HG02884 (cell line): Measurements from ENCODE around the gene NRM.
"Not testable (repeated sequence)": the region's sequence is repeated elsewhere in the genome, so short reads cannot be mapped to it uniquely, and the experiment has no call there.

Experiments used
- ATAC-seq: cut with Tn5 transposase; IDR thresholded peaks from one replicate; pipeline ENCODE4 v1.9.1; 2021; ENCODE audit warnings: mild to moderate bottlenecking, moderate library complexity; ENCODE audit not compliant: unreplicated experiment

NRM gene, protein sequence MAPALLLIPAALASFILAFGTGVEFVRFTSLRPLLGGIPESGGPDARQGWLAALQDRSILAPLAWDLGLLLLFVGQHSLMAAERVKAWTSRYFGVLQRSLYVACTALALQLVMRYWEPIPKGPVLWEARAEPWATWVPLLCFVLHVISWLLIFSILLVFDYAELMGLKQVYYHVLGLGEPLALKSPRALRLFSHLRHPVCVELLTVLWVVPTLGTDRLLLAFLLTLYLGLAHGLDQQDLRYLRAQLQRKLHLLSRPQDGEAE

DNA sequence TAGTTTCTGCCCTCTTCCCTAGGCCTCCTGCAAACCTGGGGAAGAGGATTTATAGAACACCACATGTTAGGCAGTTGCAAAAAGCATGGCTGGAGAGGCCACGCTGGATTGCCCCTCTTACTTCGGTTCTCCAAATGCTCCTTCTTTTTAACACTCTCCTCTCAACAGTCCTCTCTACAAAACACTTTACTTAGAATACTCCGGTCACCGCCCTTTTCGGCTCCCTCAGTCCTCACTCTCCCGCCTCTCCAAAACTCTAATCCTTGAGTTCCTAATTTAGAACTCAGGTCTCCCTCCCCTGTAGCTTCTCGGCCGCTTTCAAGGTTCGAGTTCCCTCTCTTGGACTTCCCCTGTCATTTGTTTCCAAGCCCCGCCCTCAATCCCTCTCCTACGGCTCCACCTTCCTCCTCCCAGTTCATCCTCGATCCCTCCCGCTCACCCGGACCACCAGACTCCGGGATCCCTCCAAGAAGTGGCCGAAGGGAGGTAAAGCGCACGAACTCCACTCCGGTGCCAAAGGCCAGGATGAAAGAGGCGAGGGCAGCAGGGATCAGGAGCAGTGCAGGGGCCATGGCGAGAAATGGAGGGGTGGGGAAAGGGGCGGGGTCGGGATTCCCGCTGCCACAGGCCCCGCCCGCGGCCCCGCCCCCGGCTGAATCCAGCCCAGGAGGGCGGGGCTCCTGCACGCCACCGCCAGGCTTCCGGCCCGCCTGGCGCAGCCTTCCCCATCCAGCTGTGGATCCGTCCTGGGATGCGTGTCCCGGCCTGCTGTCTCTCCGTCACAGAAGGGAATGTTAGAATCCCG, at the start of gene NRM:
Gene NRM (minus strand): TSS at position 582 of the 805 bp plus-strand sequence. CDS start 10 bp downstream, at position 572.
- ATAC-seq: no peak

DNA sequence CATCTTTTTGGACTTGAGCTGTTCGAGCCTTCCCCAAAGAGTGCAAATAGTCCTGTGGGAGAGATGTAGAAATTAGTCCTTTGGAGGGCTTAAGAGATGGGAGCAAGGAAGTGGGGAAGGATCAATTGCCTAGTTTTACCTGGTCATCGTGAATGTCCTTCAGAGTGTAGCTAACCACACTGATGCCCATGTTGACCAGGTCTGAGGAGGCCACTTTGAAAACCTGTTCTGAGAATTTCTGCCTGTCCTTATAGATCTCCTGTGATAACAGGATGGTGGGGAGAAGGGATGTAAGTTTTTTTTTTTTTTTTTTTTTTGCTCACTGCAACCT, 49.7 kb upstream of the NRM start:
- ATAC-seq: no peak

DNA sequence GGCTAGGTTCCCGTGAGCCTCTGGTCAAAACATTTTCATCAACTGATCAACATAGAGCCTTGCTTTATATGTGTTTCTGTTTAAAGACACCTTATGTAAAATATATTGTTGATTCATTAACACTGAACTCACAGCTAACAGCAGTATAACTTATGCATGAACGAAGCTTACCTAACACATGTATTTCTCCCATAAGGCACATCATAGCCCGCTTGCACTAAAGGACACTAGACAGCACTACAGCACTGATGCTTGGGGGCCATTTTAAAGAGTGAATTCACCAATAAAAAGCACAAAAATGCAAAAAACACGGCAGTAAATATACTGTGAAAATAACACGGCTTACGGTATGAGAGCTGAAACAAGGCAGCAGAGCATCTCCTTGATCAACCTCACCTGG, 47.7 kb upstream of the NRM start:
- no peak for ATAC-seq

DNA sequence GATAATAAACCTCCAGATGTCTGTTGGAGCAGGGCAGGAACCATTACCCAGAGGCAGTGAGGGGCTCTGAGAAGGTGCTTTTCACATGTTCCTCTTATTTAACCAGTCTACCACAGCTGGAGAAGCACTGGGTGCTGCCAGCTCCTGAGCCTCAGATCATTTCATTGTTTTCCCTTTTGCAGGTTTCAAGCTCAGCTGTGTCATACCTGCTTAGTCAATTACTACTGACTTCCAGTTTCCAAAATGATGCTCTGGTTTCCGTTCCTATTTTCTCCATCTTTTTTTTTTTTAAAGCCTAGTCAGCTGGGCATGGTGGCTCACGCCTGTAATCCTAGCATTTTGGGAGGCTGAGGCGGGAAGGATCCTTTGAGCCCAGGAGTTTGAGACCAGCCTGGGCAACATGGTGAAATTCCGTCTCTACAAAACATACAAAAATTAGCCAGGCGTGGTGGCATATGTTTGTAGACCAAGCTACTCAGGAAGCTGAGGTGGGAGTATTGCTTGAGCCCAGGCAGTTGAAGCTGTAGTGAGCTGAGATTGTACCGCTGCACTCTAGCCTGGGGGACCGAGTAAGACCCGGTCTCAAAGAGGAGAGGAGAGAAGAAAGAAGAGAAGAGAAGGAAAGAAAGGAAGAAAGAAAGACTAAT, 45.0 kb upstream of the NRM start:
- ATAC-seq: no peak

DNA sequence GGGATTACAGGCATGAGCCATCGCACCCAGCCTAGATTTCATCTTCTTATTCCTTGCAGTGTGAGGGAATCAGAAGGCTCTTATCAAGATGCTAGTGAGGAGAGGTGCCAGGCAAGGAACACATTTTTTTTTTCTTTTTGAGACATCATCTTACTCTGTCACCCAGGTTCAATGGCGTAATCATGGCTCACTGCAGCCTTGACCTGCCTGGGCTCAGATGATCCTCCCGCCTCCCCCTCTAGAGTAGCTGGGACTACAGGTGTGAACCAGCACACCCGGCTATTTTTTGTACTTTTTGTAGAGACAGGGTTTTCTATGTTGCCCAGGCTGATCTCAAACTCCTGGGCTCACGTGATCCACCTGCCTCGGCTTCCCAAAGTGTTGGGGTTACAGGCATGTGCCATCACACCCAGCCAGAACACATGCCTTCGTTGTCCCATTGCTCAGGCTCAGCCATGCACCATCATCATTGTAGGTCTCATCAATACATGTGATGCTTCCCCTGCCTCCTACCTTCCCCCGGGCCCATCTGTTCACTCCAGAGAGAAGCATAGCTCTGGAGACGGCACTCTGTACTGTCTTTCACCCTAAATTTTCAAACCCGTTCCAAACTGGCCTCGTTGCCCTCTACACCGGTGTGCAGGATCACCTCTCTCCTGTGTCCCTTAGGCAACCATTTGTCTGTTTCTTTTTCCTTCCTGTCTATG, 41.6 kb upstream of the NRM start:
- no peak for ATAC-seq

DNA sequence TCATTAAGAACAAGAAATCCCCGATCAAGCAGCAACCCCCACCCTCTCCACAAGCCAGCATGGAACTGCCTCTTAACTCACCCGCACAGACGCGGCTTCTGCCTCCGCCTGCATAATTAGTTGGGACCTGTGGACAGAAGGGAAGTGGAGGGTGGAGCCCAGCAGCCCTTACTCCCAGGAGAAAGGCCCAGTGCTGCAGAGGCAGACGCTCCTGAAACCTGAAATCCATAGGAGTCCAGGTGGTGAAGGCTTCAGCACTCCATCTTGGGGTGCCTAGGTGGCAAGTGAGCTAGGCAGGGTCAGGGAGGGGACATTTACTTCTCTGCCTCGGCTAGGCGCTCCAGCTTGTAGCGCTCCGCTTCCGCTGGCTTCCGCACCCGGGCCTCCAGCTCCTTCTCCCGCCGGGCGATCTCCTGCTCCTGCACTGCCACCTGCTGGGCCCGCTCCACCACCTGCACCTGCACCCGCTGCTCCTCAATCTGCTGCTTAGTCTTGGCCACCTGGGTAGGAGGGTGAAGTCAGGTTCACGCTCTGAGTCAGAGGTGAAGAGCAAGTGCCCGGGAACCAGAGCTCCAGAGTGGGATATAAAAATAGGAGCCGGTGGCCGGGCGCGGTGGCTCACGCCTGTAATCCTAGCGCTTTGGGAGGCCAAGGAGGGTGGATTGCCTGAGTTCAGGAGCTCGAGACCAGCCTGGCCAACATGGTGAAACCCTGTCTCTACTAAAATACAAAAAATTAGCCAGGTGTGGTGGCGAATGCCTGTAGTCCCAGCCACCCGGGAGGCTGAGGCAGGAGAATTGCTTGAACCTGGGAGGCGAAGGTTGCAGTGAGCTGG, 40.0 kb upstream of the NRM start:
- no peak for ATAC-seq

DNA sequence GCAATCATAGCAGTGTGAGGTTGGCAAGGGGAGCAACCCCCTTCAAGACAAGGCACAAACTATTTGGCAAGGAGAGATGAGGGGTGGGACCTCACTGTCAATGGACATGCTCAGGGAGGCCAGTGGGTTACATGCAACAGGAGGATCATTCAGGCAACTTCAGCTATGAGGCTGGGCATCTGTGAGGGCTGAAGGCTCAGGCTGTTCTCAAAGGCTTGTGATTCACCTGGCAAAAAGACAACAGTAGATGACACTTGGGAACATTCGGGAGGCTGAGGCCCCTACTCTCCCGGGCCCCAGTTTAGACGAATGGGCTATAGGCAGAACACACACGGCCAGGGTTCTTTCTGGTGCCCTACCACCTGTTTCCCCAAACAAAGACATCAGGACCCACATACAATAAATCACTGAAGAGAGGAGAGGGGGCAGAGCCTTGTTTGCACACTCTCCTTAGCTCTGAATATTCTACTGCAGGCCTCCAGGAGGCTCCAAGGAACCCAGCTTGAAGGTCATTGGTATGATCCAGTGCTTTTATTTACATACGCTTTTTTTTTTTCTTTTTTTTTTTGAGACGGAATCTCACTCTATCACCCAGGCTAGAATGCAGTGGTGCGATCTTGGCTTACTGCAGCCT, 37.3 kb upstream of the NRM start:
- ATAC-seq: no peak

DNA sequence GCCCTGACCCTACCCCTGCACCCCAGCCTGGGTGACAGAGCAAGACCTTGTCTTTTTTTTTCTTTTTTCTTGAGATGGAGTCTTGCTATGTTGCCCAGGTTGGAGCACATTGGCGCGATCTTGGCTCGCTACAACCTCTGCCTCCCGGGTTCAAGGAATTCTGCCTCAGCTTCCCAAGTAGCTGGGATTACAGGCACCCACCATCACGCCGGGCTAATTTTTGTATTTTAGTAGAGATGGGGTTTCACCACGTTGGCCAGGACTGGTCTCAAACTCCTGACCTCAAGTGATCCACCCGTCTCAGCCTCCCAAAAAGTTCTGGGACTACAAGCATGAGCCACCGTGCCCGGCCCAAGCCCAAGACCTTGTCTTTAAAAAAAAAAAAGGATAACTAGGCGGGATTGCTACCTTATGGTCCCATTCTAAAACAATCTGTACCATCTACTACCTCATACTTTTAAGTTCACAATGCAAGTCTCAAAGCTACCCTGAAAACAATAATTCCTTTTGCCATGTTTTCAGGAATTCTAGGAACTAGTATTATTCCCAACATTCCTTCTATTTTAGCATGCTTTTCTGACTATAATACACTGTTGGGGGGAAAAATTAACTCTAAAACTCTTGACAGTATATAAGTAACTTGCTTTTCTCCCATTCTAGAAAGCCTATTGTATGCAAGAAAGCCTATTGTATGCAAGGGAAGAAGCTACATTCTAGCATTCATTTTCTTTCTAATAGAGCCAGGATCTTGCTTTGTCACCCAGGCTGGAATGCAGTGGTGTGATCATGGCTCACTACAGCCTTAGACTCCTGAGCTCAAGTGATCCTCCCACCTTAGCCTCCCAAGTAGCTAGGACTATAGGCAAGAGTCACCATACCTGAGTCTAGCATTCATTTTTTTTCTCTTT, 36.0 kb upstream of the NRM start:
- ATAC-seq: no peak

DNA sequence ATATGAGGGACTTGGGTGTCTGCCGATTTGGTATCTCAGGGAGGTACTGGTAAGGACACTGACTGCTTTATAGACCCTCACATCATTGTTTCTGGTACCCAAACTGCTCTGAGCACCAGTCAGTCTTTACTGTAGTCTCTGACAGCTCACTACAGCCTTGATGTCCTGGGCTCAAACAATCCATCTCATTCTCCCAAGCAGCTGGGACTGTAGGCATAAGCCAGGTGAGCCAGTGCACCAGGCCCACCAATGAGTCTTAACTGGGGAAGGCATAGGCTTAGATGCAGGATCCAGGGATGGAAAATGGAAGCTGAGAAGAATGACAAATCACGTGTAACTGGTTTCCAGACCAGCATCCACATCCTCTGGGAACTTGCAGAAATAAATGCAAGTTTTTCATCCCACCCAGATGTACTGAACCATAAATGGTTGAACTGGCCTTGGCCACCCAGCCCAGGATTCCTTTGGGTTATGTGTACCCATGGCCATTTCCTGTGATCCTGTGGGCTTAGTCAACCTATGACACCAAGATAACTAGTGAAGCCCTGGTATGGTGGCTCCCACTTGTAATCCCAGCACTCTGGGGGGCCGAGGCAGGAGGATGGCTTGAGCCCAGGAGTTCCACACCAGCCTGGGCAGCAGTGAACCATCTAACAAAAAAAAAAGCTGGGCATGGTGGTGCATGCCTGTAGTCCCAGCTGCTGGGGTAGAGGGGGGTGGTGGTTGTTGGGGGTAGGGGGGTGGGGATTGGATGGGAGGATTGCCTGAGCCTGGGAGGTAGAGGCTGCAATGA, 35.1 kb upstream of the NRM start:
- no peak for ATAC-seq

DNA sequence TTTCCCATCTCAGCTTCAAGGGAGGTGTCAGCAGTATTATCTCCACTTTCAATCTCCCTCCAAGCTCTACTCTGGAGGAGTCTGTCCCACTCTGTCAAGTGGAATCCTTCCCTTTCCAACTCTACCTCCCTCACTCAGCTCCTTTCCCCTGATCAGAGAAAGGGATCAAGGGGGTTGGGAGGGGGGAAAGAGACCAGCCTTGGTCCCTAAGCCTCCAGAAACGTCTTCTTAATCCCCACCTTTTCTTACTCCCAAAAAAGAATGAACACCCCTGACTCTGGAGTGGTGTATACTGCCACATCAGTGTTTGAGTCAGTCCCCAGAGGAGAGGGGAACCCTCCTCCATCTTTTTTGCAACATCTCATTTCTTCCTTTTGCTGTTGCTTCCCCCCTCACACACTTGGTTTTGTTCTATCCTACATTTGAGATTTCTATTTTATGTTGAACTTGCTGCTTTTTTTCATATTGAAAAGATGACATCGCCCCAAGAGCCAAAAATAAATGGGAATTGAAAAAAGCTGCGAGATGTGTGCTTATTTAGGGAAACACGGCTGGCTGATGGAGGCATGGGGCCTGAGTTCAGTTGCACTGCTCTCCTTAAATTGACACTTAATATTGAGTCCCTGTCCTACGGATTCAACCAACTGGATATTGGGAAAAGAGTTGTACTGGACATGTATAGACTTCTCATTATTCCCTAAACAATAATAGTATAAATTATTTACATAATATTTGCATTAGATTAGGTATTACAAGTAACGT, 34.3 kb upstream of the NRM start:
- no peak for ATAC-seq

DNA sequence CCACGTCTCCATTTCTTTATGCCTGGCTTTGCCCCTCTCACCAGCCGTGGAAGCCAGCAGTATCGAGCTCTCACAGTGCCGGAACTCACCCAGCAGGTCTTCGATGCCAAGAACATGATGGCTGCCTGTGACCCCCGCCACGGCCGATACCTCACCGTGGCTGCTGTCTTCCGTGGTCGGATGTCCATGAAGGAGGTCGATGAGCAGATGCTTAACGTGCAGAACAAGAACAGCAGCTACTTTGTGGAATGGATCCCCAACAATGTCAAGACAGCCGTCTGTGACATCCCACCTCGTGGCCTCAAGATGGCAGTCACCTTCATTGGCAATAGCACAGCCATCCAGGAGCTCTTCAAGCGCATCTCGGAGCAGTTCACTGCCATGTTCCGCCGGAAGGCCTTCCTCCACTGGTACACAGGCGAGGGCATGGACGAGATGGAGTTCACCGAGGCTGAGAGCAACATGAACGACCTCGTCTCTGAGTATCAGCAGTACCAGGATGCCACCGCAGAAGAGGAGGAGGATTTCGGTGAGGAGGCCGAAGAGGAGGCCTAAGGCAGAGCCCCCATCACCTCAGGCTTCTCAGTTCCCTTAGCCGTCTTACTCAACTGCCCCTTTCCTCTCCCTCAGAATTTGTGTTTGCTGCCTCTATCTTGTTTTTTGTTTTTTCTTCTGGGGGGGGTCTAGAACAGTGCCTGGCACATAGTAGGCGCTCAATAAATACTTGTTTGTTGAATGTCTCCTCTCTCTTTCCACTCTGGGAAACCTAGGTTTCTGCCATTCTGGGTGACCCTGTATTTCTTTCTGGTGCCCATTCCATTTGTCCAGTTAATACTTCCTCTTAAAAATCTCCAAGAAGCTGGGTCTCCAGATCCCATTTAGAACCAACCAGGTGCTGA, 33.3 kb upstream of the NRM start:
- ATAC-seq: not testable (repeated sequence)

DNA sequence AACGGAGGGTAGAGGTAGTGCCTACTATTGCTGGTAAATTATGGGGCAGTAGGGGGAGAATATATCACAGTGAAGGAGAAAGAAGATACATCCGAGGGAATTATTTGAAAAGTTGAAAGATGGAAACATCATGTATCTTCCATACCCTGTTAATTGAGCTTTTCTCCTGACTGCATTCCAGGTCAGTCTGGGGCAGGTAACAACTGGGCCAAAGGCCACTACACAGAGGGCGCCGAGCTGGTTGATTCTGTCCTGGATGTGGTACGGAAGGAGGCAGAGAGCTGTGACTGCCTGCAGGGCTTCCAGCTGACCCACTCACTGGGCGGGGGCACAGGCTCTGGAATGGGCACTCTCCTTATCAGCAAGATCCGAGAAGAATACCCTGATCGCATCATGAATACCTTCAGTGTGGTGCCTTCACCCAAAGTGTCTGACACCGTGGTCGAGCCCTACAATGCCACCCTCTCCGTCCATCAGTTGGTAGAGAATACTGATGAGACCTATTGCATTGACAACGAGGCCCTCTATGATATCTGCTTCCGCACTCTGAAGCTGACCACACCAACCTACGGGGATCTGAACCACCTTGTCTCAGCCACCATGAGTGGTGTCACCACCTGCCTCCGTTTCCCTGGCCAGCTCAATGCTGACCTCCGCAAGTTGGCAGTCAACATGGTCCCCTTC, 32.5 kb upstream of the NRM start:
- not testable (repeated sequence) for ATAC-seq

DNA sequence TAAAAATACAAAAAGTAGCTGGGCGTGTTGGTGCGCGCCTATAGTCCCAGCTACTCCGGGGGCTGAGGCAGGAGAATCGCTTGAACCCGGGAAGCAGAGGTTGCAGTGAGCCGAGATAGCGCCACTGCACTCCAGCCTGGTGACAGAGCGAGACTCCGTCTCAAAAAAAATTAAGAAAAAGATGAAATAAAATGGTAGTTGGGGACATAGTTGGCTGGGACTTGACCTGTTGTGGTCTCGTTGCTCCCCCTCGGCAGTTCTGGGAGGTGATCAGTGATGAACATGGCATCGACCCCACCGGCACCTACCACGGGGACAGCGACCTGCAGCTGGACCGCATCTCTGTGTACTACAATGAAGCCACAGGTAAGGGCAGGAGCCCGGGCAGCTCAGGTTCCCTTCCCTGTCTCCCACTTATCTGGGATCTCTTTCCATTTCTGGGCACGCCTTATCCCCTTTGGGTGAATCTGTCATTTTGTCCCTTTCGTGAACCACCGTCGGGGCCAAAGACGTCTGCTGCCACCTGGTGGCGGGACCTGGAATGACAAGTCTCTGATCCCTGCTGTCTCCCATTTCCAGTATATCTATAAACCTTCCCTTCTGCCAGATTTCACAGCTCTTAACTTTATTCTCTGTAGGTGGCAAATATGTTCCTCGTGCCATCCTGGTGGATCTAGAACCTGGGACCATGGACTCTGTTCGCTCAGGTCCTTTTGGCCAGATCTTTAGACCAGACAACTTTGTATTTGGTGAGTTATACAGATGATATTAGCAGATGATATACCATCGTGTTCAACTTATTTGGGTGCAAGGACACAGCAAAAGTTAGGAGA, 31.7 kb upstream of the NRM start:
- ATAC-seq: no peak

DNA sequence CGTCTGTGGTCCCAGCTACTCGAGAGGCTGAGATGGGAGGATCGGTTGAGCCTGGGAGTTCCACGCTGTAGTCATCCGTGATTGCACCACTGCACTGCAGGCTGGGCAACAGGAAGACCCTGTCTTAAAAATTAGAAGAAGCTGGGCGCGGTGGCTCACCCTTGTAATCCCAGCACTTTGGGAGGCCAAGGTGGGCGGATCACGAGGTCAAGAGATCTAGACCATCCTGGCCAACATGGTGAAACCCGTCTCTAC, 31.2 kb upstream of the NRM start:
- ATAC-seq: not testable (repeated sequence)
